Ovary (tissue), 3 donors: ENCODE results near the gene RPL31.

Experiments
- EP300 ChIP-seq: sonication (generic); formaldehyde crosslinking; IDR thresholded peaks from one replicate; pipeline ENCODE4 v1.6.1; 2017; ENCODE audit warnings: antibody characterized with exemption
- POLR2A ChIP-seq: fragments of 450-650 bp; IDR thresholded peaks from one replicate; pipeline ENCODE4 v1.6.1; 2017; ENCODE audit warnings: antibody characterized with exemption, mild to moderate bottlenecking, moderate library complexity
- TF ChIP-seq, protein P1 (sequence below), 3 donors: fragments of 450-650 bp in 2 of 3; fragments of 200-600 bp in 1 of 3; IDR thresholded peaks; one replicate each; pipeline versions ENCODE4 v1.5.1 to v1.8.0; 2016 to 2022; ENCODE audit warnings: antibody characterized with exemption in 3 of 3, mild to moderate bottlenecking in 1 of 3
- donor health status: DM: no; HTN: no; CAD: no.

DNA sequence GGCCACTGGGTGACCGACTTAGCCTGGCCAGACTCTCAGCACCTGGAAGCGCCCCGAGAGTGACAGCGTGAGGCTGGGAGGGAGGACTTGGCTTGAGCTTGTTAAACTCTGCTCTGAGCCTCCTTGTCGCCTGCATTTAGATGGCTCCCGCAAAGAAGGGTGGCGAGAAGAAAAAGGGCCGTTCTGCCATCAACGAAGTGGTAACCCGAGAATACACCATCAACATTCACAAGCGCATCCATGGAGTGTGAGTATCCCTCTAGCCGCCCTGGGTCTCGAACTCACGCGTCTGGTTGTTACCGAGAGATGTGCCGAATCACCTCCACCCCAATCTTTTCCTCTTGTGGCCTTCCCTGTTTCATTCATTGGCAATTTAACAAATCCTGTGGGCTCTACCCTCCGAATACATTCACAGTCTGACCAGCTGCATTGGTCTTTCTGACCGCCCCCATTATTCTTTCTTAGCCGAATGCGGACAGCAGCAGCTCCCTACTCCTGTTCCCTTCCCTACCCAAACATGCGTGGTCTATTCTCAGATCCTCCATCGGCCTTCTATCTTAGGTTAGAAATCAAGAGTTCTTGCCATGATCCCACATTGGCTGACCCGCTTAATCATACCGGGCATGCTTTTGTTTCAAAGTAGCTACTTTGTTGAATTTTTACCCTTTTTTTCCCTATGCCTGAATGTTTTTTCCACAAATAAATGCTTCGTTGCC lies 631 bp downstream of the RPL31 start:
- TF ChIP-seq, protein P1, sequence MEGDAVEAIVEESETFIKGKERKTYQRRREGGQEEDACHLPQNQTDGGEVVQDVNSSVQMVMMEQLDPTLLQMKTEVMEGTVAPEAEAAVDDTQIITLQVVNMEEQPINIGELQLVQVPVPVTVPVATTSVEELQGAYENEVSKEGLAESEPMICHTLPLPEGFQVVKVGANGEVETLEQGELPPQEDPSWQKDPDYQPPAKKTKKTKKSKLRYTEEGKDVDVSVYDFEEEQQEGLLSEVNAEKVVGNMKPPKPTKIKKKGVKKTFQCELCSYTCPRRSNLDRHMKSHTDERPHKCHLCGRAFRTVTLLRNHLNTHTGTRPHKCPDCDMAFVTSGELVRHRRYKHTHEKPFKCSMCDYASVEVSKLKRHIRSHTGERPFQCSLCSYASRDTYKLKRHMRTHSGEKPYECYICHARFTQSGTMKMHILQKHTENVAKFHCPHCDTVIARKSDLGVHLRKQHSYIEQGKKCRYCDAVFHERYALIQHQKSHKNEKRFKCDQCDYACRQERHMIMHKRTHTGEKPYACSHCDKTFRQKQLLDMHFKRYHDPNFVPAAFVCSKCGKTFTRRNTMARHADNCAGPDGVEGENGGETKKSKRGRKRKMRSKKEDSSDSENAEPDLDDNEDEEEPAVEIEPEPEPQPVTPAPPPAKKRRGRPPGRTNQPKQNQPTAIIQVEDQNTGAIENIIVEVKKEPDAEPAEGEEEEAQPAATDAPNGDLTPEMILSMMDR (IDR thresholded peaks at IDR 0.05) = no peak
- TF ChIP-seq POLR2A = no peak
- TF ChIP-seq EP300 = no peak
